OCI-LY7 (cell line): ENCODE results near the gene NALCN.

Experiments
- EZH2phosphoT487 ChIP-seq: fragments of 200-600 bp; sonication (generic); IDR thresholded peaks from 2 replicates; pipeline ENCODE4 v1.6.1; 2018; ENCODE audit warnings: low read depth, borderline replicate concordance, mild to moderate bottlenecking, mixed run types, antibody characterized with exemption, low read length, moderate library complexity, mixed read lengths
- TF ChIP-seq, protein P1 (sequence below): fragments of 200-600 bp; sonication (generic); conservative IDR thresholded peaks from 2 replicates; pipeline ENCODE4 v1.5.1; 2014; ENCODE audit warnings: mild to moderate bottlenecking, antibody characterized with exemption, low read length, moderate library complexity, mixed read lengths

DNA sequence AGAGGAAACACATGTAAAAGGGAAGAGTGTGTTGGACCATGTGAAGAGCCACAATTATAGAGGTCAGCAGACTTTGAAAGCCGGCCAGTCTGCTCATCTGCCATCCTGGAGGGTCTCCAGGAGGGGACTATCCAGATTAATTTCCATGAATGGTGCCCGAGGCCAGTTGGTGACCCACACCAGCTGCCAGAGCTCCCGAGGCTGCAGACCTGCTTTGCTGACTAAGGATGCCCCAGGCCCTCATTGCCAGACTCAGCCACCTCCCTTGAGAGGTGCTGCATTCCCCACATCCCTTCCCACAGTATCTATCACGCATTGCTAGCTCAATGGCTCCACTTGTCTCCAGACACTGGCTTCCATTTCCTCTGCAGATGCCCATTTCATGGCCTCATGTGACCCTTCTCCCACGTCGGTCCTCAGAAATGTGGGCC, 110.3 kb downstream of the NALCN start:
- no peak for TF ChIP-seq EZH2phosphoT487
- TF ChIP-seq, protein P1, sequence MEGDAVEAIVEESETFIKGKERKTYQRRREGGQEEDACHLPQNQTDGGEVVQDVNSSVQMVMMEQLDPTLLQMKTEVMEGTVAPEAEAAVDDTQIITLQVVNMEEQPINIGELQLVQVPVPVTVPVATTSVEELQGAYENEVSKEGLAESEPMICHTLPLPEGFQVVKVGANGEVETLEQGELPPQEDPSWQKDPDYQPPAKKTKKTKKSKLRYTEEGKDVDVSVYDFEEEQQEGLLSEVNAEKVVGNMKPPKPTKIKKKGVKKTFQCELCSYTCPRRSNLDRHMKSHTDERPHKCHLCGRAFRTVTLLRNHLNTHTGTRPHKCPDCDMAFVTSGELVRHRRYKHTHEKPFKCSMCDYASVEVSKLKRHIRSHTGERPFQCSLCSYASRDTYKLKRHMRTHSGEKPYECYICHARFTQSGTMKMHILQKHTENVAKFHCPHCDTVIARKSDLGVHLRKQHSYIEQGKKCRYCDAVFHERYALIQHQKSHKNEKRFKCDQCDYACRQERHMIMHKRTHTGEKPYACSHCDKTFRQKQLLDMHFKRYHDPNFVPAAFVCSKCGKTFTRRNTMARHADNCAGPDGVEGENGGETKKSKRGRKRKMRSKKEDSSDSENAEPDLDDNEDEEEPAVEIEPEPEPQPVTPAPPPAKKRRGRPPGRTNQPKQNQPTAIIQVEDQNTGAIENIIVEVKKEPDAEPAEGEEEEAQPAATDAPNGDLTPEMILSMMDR = no peak
